NCI-H2081 (cell line): ENCODE results near the gene RPH3AL.
"Not testable (repeated sequence)": the region's sequence is repeated elsewhere in the genome, so short reads cannot be mapped to it uniquely, and the experiment has no call there.

Source experiments
- DNase-seq, 2 experiments: peaks; one replicate each; lab custom pipeline; 2025; lab: John Stamatoyannopoulos, UW

RPH3AL gene

GRCh38 chr17:237406-237955 is 115.1 kb downstream of the RPH3AL start:
- DNase-seq, result no peak

GRCh38 chr17:236641-237405 is 115.8 kb downstream of the RPH3AL start:
- DNase-seq, result no peak

- no peak for DNase-seq
Observed at GRCh38 chr17:235831-236640, 116.6 kb downstream of the RPH3AL start.

GRCh38 chr17:234994-235830 is 117.4 kb downstream of the RPH3AL start:
- not testable (repeated sequence) for DNase-seq

- DNase-seq, result not testable (repeated sequence)
Observed at GRCh38 chr17:234163-234993, 118.2 kb downstream of the RPH3AL start.

GRCh38 chr17:233473-233941 is 119.1 kb downstream of the RPH3AL start:
- no peak for DNase-seq

- DNase-seq, result no peak
Observed at GRCh38 chr17:231966-232807, 120.4 kb downstream of the RPH3AL start.

GRCh38 chr17:231191-231965 is 121.2 kb downstream of the RPH3AL start:
- DNase-seq, result no peak

GRCh38 chr17:230395-230770 is 122.2 kb downstream of the RPH3AL start:
- DNase-seq, result no peak

GRCh38 chr17:229709-230394 is 122.8 kb downstream of the RPH3AL start:
- DNase-seq, result no peak

- DNase-seq, result no peak
Observed at GRCh38 chr17:228951-229708, 123.5 kb downstream of the RPH3AL start.

- no peak for DNase-seq
Observed at GRCh38 chr17:227946-228615, 124.5 kb downstream of the RPH3AL start.

- DNase-seq, result no peak
Observed at GRCh38 chr17:227078-227945, 125.3 kb downstream of the RPH3AL start.

GRCh38 chr17:226108-227077 is 126.2 kb downstream of the RPH3AL start:
- DNase-seq, result no peak

GRCh38 chr17:225551-225950 is 127.1 kb downstream of the RPH3AL start:
- DNase-seq, result no peak
